IPS-11a (cell line): ENCODE measurements around the gene LARP1B.
"Not testable (repeated sequence)": the region's sequence is repeated elsewhere in the genome, so short reads cannot be mapped to it uniquely, and the experiment has no call there.

Experiments used
- H3K4me3 ChIP-seq: one replicate; pipeline ENCODE4 v1.5.1; 2013; ENCODE audit warnings: low read depth, low read length, control low read depth

Gene LARP1B

DNA sequence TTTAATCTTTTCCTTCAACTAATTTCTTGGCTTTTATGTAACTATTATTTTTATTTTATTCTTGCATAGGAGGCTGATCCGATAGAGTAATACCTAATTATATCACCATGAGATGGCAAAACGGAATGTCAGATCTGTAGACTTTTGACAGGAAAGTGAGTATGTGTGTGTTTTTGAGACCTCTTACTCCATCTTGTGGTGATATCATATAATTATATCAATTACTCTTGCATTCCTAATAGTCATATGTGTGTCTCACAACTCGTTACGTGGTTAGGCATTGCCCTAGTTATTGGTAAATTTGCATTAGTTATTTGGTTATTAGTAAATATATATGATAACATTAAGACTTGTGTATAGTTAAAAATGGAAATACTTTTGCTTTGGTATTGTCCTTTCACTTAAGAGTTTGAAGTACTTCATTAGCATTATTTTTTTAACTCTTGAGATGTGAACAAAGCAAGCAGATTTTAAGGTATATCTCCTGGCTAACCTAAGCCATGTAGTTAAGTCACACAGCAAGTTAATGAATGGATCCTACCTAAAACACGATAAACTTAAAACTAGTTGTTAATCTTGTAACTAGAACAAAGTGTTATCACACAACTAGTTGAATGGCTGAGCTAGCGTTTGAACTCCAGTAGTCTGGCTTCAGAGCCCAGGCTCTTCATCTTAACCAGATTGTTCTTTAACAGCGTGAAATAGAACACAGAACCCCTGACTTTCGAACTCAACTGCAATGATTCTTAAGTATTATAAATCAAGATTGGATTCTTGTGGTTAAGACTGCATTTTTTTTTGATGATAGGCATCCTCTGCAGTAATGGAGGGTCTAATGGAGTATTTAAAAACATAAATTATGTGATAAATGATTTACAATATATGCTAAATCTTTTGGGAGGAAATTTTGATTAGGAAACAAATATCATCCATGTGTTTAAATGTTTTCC is 159.4 kb downstream of the LARP1B start:
- H3K4me3 ChIP-seq: no peak overlapping the region

DNA sequence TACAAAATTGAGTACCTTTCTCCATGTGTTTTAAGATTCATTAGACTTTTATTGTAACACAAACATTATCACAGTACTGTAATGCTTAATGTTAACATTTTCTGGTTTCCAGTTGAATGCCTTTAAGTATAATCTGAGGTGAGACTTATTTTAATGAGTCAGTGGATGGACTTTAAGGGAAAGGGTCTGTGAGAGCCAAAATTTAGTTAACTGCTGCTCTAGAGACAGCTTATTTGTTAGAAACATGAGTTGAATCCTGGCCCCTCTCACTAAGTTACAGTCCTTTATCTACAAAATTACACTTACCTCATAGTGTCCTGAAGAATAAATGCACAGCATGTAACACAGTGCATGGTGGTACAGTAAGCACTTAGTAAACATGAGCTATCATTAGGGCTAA is 160.5 kb downstream of the LARP1B start:
- no peak overlapping the region for H3K4me3 ChIP-seq

DNA sequence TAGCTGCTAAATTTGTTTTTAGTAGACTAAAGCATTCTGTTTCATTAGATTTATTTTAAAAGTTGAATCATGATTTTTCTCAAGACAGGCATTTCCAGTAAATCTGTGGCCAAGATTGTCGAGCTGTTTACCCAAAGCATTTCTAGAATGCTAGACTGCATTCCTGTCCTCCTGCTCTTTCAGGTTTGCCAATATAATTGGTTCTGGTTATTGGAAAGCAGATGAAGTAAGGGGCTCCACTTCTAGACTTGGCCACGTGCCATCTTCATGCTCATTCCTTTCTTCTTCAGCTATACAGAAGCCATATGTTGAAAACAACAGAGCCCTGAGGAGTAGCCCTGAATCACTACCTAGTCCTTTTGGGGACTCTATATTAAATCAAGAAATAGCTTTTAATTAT is 164.0 kb downstream of the LARP1B start:
- H3K4me3 ChIP-seq: no peak overlapping the region

DNA sequence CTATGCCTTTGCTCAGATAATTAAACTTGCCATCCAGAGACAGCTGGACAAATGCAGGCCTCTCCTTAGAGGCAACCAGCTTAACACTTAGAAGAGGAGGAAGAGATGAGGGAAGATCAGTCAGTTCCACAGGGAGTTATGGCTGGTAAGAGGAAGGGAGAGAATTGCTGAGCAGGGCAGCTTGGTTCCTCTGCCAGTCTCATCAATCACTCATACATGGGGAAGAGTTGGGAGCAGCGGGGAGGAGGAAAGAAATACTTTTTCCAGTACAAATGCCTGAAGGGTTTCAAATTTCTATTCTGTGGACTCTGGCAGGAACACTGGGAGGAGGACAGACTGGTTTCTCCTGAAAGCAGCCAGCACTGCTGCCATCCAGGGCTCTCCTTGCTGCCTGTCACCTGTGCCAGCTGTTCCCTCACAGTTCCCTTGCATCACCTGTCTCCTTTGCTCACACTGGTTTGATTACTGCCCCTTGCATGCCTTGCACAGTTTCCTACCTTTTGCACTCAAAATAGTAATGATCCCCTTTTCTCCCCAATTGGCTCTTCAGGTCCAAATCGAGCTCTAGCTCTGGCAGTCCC is 167.0 kb downstream of the LARP1B start:
- H3K4me3 ChIP-seq: no peak overlapping the region

DNA sequence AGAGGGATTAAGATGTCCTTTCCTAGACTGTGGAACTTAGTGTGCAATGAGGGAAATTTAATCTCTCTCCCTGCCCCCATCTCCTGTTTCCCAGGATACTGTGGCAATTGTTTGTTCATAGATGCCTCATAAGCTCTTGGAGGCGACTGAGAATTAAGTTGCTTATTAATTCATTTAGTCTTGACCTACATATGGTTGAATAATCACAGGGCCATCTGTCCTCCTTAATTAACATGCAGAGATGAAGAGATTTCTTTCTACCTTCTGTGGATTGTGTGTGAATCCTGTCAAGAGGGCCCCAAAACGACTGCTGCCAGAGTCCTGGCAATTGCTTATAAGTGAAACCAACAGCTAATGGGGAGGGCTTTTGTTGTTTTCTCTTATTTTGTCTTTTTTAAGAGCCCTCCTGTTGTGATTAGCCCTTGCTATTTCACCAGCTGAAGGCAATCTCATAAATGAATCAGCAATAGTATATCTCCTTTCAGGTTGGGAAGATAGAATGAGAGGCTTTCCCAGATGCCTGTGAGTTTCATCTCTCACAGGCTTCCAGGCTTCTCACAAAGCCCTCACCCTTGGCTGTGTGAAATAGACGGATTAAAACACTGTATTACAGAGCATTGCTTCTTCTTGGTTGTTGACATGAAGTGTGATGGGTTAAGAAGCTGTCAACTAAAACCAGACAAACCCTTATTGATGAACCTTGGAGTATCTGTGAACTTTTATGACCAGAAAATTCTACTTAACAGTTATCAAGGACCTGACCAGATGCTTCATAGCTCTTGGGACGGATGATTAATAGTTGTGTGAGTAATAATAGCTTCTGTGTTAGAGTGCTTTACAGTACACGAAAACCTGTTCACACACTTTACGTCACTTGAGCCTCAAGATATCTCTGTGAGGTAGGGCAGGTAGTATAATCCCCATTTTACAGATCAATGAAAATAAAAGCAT is 168.0 kb downstream of the LARP1B start:
- no peak overlapping the region for H3K4me3 ChIP-seq

DNA sequence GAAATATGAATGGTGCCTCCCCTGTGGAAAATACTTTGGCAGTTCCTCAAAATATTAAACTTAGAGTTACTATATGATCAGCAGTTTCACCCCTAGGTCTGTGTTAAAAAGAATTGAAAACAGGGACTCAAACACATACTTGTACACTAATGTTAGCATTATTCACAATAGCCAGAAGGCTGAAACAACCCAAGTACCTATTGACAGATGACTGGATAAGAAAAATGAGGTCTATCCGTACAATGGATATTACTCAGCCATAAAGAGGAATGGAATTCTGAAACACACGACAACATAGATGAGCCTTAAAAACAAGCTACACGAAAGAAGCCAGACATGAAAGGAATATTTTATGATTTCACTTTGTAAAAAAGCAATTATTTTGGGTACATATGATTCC is 171.6 kb downstream of the LARP1B start:
- no peak overlapping the region for H3K4me3 ChIP-seq

DNA sequence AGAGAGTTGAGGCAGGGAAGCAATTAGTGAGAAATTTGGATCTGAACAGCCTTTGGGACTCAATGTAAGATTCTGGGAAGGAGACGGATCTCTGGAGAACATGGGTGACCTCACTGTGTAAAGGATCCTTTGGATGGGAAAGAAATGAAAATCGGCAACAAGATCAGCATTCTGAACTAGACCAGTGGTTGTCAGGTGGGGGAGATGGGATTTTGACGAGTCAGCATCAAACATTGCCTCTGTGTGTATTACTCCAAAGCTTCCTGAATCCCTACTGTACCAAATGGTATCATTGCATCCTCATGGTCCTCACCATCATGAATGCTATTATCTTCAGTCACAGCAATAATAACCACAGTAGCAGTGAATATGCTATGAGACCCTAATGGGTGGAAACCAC is 173.7 kb downstream of the LARP1B start:
- no peak overlapping the region for H3K4me3 ChIP-seq

DNA sequence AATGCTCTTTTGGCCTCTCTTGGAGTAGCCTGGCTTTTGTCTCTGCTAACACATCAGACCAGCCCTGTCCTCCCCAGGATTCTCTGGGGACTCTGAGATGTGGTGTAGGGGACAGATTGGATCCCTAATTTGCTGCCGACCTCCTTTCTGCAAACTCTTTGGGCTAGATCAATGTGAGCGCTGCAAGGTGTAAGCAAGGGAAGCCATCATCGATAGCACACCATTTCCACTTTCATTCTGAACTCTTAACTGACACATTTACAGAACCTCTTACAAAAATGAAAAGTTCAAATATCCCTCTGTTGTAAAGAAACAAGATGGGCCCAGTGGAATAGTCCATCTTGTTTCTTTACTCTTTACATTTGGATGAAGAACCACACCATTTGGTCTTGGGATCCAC is 179.9 kb downstream of the LARP1B start:
- H3K4me3 ChIP-seq: no peak overlapping the region

DNA sequence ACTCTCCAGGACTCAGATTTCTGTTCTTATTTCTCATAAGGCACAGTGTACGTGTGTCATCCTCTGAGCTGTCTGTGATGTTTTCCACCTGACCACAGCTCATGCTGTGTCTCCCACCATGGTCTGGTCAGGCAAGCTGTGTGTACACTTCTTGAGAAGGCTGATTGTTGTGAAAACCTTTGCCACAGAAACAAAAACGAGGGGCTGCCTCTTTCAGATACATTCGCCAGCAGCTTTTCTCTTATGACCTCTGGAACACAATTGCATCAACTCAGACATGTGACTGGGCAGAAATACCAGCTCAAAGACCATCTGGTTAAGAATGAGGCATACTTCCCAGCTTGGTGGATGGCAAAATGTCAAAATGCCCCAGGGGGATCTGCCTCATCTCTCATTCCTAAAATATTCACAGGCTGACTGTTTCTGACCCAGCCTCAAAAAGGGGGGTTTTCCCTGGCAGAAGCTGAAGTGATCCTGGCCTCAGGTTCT is 180.4 kb downstream of the LARP1B start:
- no peak overlapping the region for H3K4me3 ChIP-seq

DNA sequence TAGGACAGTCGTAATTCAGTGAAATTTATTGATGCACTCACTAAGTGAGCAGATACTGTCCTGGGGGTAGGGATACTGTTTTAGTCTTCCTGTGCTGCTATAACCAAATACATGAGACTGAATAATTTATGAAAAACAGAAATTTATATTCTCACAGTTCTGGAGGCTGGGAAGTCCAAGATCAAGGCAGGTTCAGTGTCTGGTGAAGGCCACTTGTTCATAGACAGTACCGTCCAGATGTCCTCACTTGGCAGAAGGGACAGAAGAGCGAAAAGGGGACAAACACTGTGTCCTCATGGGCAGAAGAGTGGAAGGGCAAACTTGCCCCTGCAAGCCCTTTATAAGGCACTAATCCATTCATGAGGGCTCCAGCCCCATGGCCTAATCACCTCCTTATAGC is 180.9 kb downstream of the LARP1B start:
- H3K4me3 ChIP-seq: no peak overlapping the region

DNA sequence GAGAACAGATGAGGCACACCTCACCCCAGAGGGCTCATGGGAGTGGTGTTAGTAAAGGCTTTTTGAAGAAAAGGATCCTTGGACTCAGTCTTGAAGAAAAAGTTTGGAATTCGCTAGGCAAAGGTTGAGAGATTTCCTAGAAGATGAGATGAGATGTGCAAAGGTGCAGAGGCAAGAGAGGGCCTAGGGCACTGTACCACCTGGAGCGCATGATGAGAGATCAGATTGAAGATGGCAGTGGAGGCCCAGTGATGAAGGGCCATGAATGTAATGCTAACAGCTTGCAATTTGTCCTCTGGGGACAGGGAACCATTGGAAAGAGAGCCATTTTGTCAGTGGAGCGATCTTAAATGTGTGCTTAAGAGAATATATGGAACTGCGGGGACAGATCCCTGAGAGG is 181.5 kb downstream of the LARP1B start:
- no peak overlapping the region for H3K4me3 ChIP-seq

DNA sequence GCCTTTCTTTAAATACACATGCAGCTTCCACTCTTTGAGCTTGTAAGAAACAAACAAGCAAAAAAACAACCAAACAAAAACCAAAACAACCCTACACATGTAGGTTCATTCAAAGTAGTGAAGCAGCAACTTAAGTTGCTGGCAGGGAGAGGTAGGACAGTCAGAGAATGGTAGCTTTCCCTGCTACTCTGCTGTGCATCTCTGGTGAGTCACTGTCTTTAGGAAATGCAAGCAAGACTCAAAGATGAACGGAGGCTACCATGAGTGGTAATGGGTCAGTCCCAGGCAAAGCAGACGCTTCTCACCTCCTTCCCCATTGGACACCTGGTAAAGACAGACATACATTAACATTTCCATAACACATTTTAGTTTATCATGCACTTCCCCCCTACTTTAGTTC is 183.3 kb downstream of the LARP1B start:
- H3K4me3 ChIP-seq: no peak overlapping the region

DNA sequence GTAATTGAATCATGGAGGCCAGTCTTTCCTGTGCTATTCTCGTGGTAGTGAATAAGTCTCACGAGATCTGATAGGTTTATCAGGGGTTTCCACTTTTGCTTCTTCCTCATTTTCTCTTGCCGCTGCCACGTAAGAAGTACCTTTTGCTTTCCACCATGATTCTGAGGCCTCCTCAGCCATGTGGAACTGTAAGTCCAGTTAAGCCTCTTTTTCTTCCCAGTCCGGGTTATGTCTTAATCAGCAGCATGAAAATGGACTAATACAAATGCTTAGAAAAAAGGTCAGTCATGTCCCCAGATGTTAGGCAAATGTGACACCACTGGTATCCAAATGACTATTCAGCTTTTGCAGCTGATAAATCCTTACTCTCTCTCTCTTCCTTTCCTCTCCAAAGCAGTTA is 184.3 kb downstream of the LARP1B start:
- not testable (repeated sequence) for H3K4me3 ChIP-seq

DNA sequence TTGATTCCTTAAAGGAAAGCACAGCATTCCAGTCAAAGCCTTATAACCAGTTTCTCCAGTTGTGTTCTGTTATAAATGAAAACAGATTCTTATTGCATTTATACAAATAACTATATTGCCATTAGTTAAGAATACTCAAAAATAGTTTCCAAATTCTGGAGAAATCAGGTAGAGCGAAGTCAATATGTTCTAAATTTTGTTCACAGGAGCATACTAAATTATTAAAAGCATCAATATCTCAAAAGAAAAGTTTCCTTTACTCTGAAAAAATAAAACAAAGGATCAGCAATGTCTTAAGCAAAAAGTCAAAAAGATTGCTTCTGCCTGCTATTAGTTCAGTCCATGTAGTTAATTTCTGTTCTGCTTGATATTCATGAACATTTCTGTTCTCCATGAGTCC is 186.8 kb downstream of the LARP1B start:
- no peak overlapping the region for H3K4me3 ChIP-seq

DNA sequence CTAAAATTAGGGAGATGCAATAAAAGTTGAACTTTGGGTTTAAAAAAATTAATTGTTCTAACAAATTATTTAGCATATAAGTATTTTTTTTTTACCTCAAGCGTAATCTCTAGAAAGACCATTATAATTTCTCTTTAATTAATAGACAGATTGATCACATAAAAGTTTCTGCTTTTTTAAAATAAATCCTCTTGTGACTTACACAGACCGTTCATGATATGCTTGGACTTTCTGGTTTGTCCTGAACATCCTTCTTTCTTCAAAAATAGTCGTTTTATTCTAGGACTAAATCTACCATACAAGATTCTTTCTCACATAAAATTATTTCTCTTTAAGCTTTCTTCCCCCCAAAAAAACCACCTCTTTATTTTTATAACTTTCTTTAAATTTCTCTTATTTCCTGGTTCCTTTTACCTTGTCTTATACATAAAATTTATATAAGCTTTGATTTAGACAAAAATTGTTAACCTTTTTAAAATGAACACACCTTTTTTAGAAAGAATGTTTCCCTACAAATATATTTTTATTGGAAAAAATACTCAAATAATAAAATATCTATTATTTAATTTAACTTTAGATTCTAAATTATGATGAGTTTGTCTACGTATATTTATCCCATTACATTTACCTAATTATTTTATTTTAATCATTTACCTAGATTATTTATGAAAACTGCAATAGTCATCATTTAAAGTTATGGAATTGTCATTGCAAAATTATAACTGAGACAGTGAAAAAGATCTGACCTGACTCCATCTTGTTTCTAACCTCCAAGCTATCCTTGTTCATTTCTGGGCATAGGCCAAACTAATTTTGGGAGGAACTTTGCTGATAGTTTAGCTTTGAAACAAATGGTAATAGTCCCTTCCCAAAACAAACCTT is 188.9 kb downstream of the LARP1B start:
- no peak overlapping the region for H3K4me3 ChIP-seq

DNA sequence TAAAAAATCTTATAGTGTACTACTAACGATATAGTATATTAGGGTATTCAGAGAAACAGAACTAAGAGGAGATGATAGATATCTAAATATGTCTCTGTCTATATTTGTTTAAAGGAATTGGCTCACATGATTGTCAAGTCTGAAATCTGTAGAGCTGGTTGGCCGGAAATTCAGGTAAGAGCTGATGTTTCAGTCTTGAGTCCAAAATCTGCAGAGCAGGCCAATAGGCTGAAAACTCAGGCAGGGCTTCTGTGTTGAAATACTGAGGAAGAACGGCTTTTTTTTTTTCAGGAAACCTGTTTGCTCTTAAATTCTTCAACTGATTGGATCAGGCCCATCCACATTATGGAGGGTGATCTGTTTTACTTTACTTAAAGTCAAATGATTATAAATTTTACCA is 194.8 kb downstream of the LARP1B start:
- H3K4me3 ChIP-seq: no peak overlapping the region

DNA sequence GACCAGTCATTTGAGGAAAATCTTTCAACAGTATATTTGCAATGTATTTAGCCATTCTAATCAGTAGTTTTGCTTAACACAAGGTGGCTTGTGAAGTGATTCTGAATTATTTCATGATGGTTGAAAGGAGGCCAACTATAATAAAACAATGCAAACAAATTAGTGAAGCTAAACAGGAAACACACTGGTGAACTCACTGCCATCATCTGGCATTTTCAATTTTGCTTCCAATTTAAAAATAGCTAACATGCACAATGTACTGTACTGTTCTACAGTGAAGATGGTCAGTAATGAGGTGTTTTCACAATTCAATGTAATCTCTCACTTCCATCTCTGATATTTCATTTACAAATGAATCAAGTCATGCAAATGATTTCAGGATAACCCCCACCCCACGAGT is 195.4 kb downstream of the LARP1B start:
- H3K4me3 ChIP-seq: no peak overlapping the region

DNA sequence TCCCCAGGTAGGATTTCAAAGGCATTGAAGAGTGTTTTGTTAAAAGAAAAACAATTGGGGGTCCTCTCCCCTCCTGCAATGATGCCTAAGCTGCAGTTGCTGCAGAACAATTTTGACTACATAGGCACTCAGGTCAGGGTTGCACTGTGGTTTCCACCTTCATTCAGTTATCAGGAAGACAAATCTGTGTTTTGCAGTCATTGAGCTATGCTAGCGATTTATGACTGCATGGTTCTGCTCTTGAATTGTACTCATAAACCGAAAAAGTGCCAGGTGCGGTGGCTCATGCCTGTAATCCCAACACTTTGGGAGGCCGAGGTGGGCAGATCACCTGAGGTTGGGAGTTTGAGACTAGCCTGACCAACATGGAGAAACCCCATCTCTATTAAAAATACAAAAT is 197.1 kb downstream of the LARP1B start:
- H3K4me3 ChIP-seq: not testable (repeated sequence)

DNA sequence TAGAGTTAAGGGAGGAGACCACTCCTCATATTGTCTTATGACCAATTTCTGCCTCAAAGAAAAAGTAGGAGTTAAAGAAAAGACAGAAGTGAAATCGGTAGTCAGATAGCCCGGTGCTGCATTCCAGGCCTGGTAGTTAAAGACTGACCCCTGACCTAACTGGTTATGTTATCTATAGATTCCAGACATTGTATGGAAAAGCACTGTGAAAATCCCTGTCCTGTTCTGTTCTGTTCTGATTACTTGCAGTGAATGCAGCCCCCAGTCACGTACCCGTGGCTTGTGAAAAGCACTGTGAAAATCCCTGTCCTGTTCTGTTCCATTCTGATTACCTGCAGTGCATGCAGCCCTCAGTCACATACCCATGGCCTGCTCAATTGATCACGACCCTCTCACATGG is 198.8 kb downstream of the LARP1B start:
- H3K4me3 ChIP-seq: not testable (repeated sequence)
